Sigmoid colon (tissue), 7 donors: ENCODE data around the gene BDH2. TPM values are rescaled to one million over a fixed set of nuclear protein-coding genes. Genes with fewer than 3 reads are reported as not detected.

Source experiments
- DNase-seq: peaks from one replicate; pipeline ENCODE4 v3.0.0-alpha.2; 2019
- H3K27ac ChIP-seq, 4 donors: fragments of 200-600 bp; sonication (generic); one replicate each; pipeline ENCODE4 v1.5.1; 2016 to 2019; ENCODE audit warnings: mild to moderate bottlenecking in 1 of 4
- H3K27me3 ChIP-seq, 3 donors: fragments of 200-600 bp; sonication (generic); one replicate each; pipeline ENCODE4 v1.5.1; 2019; ENCODE audit warnings: mild to moderate bottlenecking in 1 of 3
- H3K36me3 ChIP-seq, 4 donors: fragments of 200-600 bp; sonication (generic); one replicate each; pipeline ENCODE4 v1.5.1; 2016 to 2019
- H3K4me1 ChIP-seq, 4 donors: fragments of 200-600 bp; sonication (generic); one replicate each; pipeline ENCODE4 v1.5.1; 2017 to 2019
- H3K4me3 ChIP-seq, 4 donors: fragments of 200-600 bp; sonication (generic); one replicate each; pipeline ENCODE4 v1.5.1; 2017 to 2019; ENCODE audit warnings: mild to moderate bottlenecking in 2 of 4, moderate library complexity in 1 of 4
- H3K9me3 ChIP-seq, 4 donors: fragments of 200-600 bp in 3 of 4; sonication (generic) in 3 of 4; one replicate each; pipeline versions ENCODE4 v1.5.1 to v1.6.1; 2013 to 2019
- EP300 ChIP-seq, 4 donors: sonication (generic); formaldehyde crosslinking; IDR thresholded peaks; one replicate each; pipeline ENCODE4 v1.6.1; 2017; ENCODE audit warnings: antibody characterized with exemption in 4 of 4
- POLR2A ChIP-seq, 2 donors: fragments of 450-650 bp; IDR thresholded peaks; one replicate each; pipeline ENCODE4 v1.6.1; 2016; ENCODE audit warnings: antibody characterized with exemption in 2 of 2, mild to moderate bottlenecking in 2 of 2, moderate library complexity in 2 of 2
- POLR2AphosphoS5 ChIP-seq, 4 donors: sonication (generic); formaldehyde crosslinking; IDR thresholded peaks; one replicate each; pipeline ENCODE4 v1.6.1; 2017; ENCODE audit warnings: antibody characterized with exemption in 4 of 4
- WGBS, 2 donors: extraction: QIAGEN DNeasy Blood & Tissue Kit; methylation state at CpG; one replicate each; pipeline ENCODE4 v1.1.7; 2013; 5-methylcytosine and 5-hydroxymethylcytosine counted together
- intact Hi-C: fragments of 100-400 bp; cut with DNase I; formaldehyde crosslinking; loops from one replicate; pipeline ENCODE4 v1.15.1; 2023
- polyA plus RNA-seq, 3 donors: library from polyadenylated mRNA; stranded (reverse); fragments of 200-250 nt; gene quantifications; one replicate each; pipeline ENCODE4 v1.2.3, GENCODE V29; 2013
- total RNA-seq, 4 donors: library from RNA; depleted of rRNA; stranded (reverse); fragments of >200 nt; gene quantifications; one replicate each; pipeline ENCODE4 v1.1.0, GENCODE V29; 2016
- TF ChIP-seq, protein P1 (sequence below), 4 experiments: fragments of 450-650 bp in 3 of 4; fragments of 200-600 bp in 1 of 4; IDR thresholded peaks; one replicate each; pipeline ENCODE4 v1.5.1; 2016 to 2019; ENCODE audit warnings: antibody characterized with exemption in 4 of 4, mild to moderate bottlenecking in 3 of 4, moderate library complexity in 2 of 4
- donor health status: healthy with polysubstance abuse.
- donor health status: Bipolar disorder and iron deficiency.
- donor health status: healthy.

The BDH2 gene
- total and polyA plus RNA-seq, 7 donors, result 31.7 to 62.7 (median 50.7) TPM

DNA sequence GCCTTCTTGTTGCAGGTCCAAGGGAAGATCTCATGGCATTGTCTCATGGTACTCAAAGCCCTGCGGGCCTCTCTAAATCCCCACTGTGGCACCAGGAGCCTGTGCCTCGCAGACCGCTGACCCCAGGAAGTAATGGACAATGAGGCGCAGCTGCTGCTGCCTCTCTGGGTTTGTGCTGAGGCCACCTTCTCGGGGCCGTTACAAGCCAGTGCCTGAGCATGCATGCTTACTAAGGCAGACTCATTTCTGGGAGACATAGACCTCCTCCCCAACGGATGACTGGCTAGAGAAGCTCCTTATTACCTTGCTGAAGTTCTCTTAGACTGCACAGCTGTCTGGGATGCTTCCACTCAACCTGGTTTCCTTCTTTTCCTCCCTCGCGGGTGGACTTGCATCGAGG lies 1.3 kb downstream of the BDH2 start:
- H3K36me3 ChIP-seq, result no peaks in the 10 kb centered on the region
- DNase-seq, result no peak
- no peaks in the 10 kb centered on the region for H3K27me3 ChIP-seq
- H3K27ac ChIP-seq, result peak overlapping the region; percentile 18 to 71 (median 60)
- WGBS, 2 donors, result 79 to 82% methylated on average over 10 of the region's 10 CpGs
- no peaks in the 10 kb centered on the region for H3K9me3 ChIP-seq
- TF ChIP-seq POLR2AphosphoS5 (IDR thresholded peaks at IDR 0.05) (no peak), POLR2A (IDR thresholded peaks at IDR 0.05) (no peak), EP300 (IDR thresholded peaks at IDR 0.05) (no peak)
- TF ChIP-seq, protein P1, sequence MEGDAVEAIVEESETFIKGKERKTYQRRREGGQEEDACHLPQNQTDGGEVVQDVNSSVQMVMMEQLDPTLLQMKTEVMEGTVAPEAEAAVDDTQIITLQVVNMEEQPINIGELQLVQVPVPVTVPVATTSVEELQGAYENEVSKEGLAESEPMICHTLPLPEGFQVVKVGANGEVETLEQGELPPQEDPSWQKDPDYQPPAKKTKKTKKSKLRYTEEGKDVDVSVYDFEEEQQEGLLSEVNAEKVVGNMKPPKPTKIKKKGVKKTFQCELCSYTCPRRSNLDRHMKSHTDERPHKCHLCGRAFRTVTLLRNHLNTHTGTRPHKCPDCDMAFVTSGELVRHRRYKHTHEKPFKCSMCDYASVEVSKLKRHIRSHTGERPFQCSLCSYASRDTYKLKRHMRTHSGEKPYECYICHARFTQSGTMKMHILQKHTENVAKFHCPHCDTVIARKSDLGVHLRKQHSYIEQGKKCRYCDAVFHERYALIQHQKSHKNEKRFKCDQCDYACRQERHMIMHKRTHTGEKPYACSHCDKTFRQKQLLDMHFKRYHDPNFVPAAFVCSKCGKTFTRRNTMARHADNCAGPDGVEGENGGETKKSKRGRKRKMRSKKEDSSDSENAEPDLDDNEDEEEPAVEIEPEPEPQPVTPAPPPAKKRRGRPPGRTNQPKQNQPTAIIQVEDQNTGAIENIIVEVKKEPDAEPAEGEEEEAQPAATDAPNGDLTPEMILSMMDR (IDR thresholded peaks at IDR 0.05), result no peak
- intact Hi-C loops, result loop anchor here (2.0 to 10.0 kb wide), 7 partner anchors 22 to 651 kb away; partner anchors contain the start of genes MANBA, NFKB1, SLC9B1 and SLC9B2
- peak overlapping the region; percentile 21 to 51 (median 44) for H3K4me3 ChIP-seq
- H3K4me1 ChIP-seq, result peaks cover 0 to 36% (median 18%) of the 10 kb centered on the region in 4 donors

DNA sequence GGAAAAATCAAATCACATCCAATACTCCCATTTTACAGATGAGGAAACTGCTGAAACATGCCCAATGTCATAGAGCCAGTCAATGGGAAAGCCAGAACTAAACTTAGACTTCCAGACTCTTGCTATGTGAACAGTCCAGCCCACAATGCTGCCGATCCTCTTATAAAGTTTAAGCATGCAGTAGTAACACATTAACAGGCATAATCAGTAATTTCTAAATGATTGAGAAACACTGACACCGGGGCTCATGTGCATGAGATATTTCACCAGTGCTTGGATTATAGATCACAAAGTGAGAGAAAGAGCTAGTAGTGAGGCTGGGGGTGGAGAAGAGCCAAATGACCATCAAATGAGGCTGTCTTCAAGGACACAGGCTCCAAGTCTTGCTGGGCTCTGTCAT lies 2.5 kb downstream of the BDH2 start:
- no peak overlapping the region for H3K27ac ChIP-seq
- H3K4me1 ChIP-seq, result peaks cover 0 to 36% (median 18%) of the 10 kb centered on the region in 4 donors
- H3K36me3 ChIP-seq, result peaks cover 0 to 7% (median 0%) of the 10 kb centered on the region in 4 donors
- intact Hi-C loops, result loop anchor here (5.0 to 10.0 kb wide), 5 partner anchors 80 to 650 kb away; partner anchors contain the start of genes MANBA, NFKB1 and SLC9B1
- 22 to 70% methylated on average over 2 of the region's 2 CpGs for WGBS, 2 donors
- no peak overlapping the region for H3K4me3 ChIP-seq
- TF ChIP-seq, protein P1 (IDR thresholded peaks at IDR 0.05), result no peak
- TF ChIP-seq POLR2AphosphoS5 (IDR thresholded peaks at IDR 0.05), result no peak
- no peak for DNase-seq
- H3K9me3 ChIP-seq, result no peaks in the 10 kb centered on the region
- no peaks in the 10 kb centered on the region for H3K27me3 ChIP-seq

DNA sequence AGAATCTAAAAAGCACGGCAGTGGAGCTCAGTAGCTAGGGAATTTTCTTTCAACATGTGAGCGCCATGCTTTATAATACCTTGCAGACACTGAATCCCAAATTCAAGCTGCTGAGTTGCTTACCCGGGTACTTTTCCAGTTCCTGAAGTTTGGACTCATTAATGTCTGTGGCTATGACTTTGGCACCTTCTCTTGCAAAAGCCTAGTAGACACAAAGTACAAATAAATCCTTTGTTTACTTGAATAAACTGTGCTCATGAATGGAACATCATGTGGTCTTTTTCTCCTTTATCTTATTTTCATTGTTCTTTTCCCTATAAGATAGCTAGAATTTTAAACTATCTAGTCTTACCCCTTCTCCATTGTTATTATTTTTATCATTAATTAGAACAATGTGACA lies 4.6 kb downstream of the BDH2 start:
- no peak for DNase-seq
- H3K4me3 ChIP-seq, result no peak overlapping the region
- H3K9me3 ChIP-seq, result no peaks in the 10 kb centered on the region
- no peaks in the 10 kb centered on the region for H3K27me3 ChIP-seq
- intact Hi-C loops, result loop anchor here (5.0 to 10.0 kb wide), 5 partner anchors 78 to 648 kb away; partner anchors contain the start of genes MANBA, NFKB1 and SLC9B1
- peaks cover 0 to 36% (median 18%) of the 10 kb centered on the region in 4 donors for H3K4me1 ChIP-seq
- 61 to 78% methylated on average over 3 of the region's 3 CpGs for WGBS, 2 donors
- no peak overlapping the region for H3K27ac ChIP-seq
- H3K36me3 ChIP-seq, result peaks cover 0 to 26% (median 15%) of the 10 kb centered on the region in 4 donors
- TF ChIP-seq POLR2AphosphoS5 (IDR thresholded peaks at IDR 0.05), result no peak
- TF ChIP-seq EP300 (IDR thresholded peaks at IDR 0.05), result no peak
- TF ChIP-seq POLR2A (IDR thresholded peaks at IDR 0.05), result no peak
- TF ChIP-seq, protein P1 (IDR thresholded peaks at IDR 0.05), result no peak

DNA sequence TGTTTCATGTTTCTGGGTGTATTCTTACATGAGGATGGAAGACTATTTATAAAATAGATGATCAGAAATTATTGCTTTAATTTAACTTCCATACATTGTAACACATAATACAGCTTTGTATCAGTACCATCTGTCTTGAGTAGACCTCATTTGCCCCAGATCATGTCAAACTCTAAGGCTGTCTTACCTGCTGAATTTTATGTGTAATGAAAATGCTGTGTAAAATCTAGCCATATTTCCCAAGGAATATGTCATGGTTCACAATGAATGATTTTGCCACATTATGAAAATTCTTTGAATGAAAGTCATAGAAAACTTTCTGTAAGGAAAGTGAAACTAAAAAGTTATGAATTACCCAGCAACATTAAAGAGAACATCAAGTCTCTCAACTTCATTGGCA lies 7.4 kb downstream of the BDH2 start:
- H3K9me3 ChIP-seq, result no peaks in the 10 kb centered on the region
- no peak overlapping the region for H3K27ac ChIP-seq
- peaks cover 0 to 18% (median under 1%) of the 10 kb centered on the region in 4 donors for H3K4me1 ChIP-seq
- H3K27me3 ChIP-seq, result no peaks in the 10 kb centered on the region
- TF ChIP-seq POLR2A (IDR thresholded peaks at IDR 0.05), result no peak
- TF ChIP-seq POLR2AphosphoS5 (IDR thresholded peaks at IDR 0.05), result no peak
- TF ChIP-seq, protein P1 (IDR thresholded peaks at IDR 0.05), result no peak
- no peak for TF ChIP-seq EP300 (IDR thresholded peaks at IDR 0.05)
- no peak overlapping the region for H3K4me3 ChIP-seq
- H3K36me3 ChIP-seq, result peaks cover 14 to 55% (median 37%) of the 10 kb centered on the region in 4 donors
- no peak for DNase-seq
- intact Hi-C loops, result loop anchor here (10.0 kb wide), 1 partner anchor 327 kb away; the partner anchor contains the start of gene MANBA
